K562 (cell line): Measurements from ENCODE around the gene ZSWIM7. TPM values are rescaled to one million over a fixed set of nuclear protein-coding genes. Genes with fewer than 3 reads are reported as not detected.
A peak's percentile ranks its signal among the peaks of the same experiment; 100 is the strongest.

Experiments
- BHLHE40 ChIP-seq: IDR thresholded peaks from 2 replicates; pipeline ENCODE4 v1.6.1; 2011; ENCODE audit warnings: low read length, improper control_type of control experiment
- ETV5 ChIP-seq: sonication (generic); formaldehyde crosslinking; IDR thresholded peaks from 2 replicates; pipeline ENCODE4 v1.4.0; 2020; ENCODE audit warnings: low read depth, mild to moderate bottlenecking, missing genetic modification reagents
- GATAD2B ChIP-seq: fragments of 450-650 bp; IDR thresholded peaks from 2 replicates; pipeline ENCODE4 v1.6.1; 2017; ENCODE audit warnings: mild to moderate bottlenecking, borderline replicate concordance
- NCOA6 ChIP-seq: fragments of 450-650 bp; IDR thresholded peaks from 2 replicates; pipeline ENCODE4 v1.6.1; 2017; ENCODE audit warnings: mild to moderate bottlenecking
- NONO ChIP-seq, 2 experiments: fragments of 200-400 bp in 1 of 2; fragments of 450-650 bp in 1 of 2; formaldehyde crosslinking in 1 of 2; IDR thresholded peaks; 2 replicates each; pipeline ENCODE4 v1.6.1; 2017; ENCODE audit warnings: low read depth in 2 of 2, mild to moderate bottlenecking in 2 of 2, moderate library complexity in 2 of 2, low read length in 1 of 2
- PTTG1 ChIP-seq: fragments of 450-650 bp; IDR thresholded peaks from 2 replicates; pipeline ENCODE4 v1.6.1; 2016; ENCODE audit warnings: low read depth, mild to moderate bottlenecking, missing genetic modification characterization, missing compliant biosample characterization
- PURB ChIP-seq: sonication (generic); formaldehyde crosslinking; IDR thresholded peaks from 2 replicates; pipeline ENCODE4 v1.9.0; 2021; ENCODE audit warnings: low read depth, mild to moderate bottlenecking, missing genetic modification reagents
- TARDBP ChIP-seq: fragments of 450-650 bp; IDR thresholded peaks from 2 replicates; pipeline ENCODE4 v1.6.1; 2016
- polyA plus RNA-seq, 8 experiments: library from polyadenylated mRNA; depleted of rRNA in 4 of 8; stranded (reverse) in 5 of 8; unstranded in 3 of 8; fragments of >200 nt; fragmentation: Nextera tagmentation in 2 of 8; fragmentation: Illumina TruSeq in 1 of 8; extraction: Ambion mirVana in 2 of 8; extraction: Trizol in 1 of 8; gene quantifications; 2 replicates each; pipeline versions ENCODE4 v1.2.1 to v1.2.3, GENCODE V29; 2011 to 2014; ENCODE audit warnings: inconsistent platforms in 1 of 8, missing spikeins in 1 of 8
- total RNA-seq, 7 experiments: library from RNA; depleted of rRNA in 6 of 7; stranded (reverse); fragments of >200 nt in 6 of 7; fragmentation: Illumina TruSeq in 2 of 7; extraction: Trizol in 2 of 7; gene quantifications; 2 replicates each; pipeline versions ENCODE4 v1.2.1 to v1.2.3, GENCODE V29; 2011 to 2021; ENCODE audit warnings: low replicate concordance in 1 of 7
- TF ChIP-seq, protein P1 (sequence below): sonication (generic); formaldehyde crosslinking; IDR thresholded peaks from 2 replicates; pipeline ENCODE4 v1.8.0; 2022; ENCODE audit warnings: mild to moderate bottlenecking, missing genetic modification reagents
- TF ChIP-seq, protein P2 (sequence below), 2 experiments: fragments of 450-650 bp in 1 of 2; sonication (generic) in 1 of 2; formaldehyde crosslinking in 1 of 2; IDR thresholded peaks; 2 replicates each; pipeline versions ENCODE4 v1.7.1 to v1.9.0; 2016 to 2022; ENCODE audit warnings: inconsistent platforms in 1 of 2, mild to moderate bottlenecking in 1 of 2, missing genetic modification reagents in 1 of 2
- TF ChIP-seq, protein P3 (sequence below): fragments of 450-650 bp; IDR thresholded peaks from 2 replicates; pipeline ENCODE4 v1.6.1; 2016; ENCODE audit warnings: antibody characterized with exemption

The ZSWIM7 gene
- total and polyA plus RNA-seq, 9 of the 15 experiments (the other 6 are each of a cell fraction or from before 2014, with no cell fraction given) = 5.9 to 18.7 (median 9.5) TPM

DNA sequence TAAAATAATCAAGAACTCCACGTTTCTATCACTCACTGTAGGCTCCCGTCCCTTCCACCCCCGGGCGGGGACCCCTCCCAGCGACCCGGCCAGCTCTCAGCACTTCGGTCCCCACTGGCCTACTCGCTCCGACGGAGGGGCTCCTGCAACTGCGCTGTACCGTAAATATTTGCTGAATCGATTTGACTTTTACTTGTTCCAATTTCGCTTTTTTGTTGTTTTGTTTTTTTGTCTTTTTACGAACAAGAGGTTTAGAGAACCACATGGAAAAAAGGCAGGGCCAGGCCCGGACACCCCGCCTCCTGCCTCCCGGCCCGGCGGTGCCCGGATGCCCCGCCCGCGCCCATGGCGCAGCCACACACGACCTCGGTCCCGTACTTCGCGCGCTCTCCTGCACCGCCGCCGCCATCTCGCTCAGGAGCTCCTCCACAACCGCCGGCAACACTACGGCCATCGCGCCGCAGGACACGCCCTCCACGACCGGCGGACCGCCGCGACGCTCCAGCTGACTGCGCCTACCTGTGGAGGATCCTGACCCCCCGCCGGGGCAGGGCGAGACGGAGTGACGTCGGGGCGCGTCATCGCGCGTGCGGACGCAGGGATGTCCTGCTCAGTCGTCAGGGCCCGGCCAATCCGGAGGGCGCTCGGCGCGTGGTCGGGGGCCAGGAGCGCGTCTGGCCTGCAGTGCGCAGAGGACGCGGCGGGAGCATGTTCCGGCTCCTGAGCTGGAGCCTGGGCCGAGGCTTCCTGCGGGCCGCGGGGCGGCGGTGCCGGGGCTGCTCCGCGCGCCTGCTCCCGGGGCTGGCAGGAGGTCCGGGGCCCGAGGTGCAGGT lies at the start of gene ZSWIM7, which contains the start of gene TTC19 (continued):
- TF ChIP-seq, protein P1, sequence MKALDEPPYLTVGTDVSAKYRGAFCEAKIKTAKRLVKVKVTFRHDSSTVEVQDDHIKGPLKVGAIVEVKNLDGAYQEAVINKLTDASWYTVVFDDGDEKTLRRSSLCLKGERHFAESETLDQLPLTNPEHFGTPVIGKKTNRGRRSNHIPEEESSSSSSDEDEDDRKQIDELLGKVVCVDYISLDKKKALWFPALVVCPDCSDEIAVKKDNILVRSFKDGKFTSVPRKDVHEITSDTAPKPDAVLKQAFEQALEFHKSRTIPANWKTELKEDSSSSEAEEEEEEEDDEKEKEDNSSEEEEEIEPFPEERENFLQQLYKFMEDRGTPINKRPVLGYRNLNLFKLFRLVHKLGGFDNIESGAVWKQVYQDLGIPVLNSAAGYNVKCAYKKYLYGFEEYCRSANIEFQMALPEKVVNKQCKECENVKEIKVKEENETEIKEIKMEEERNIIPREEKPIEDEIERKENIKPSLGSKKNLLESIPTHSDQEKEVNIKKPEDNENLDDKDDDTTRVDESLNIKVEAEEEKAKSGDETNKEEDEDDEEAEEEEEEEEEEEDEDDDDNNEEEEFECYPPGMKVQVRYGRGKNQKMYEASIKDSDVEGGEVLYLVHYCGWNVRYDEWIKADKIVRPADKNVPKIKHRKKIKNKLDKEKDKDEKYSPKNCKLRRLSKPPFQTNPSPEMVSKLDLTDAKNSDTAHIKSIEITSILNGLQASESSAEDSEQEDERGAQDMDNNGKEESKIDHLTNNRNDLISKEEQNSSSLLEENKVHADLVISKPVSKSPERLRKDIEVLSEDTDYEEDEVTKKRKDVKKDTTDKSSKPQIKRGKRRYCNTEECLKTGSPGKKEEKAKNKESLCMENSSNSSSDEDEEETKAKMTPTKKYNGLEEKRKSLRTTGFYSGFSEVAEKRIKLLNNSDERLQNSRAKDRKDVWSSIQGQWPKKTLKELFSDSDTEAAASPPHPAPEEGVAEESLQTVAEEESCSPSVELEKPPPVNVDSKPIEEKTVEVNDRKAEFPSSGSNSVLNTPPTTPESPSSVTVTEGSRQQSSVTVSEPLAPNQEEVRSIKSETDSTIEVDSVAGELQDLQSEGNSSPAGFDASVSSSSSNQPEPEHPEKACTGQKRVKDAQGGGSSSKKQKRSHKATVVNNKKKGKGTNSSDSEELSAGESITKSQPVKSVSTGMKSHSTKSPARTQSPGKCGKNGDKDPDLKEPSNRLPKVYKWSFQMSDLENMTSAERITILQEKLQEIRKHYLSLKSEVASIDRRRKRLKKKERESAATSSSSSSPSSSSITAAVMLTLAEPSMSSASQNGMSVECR = peak; percentile 91
- TF ChIP-seq PURB (no peak), ETV5 (CRISPR knock-in tag) (peak; percentile 64), TARDBP (peak; percentile 85), PTTG1 (tag) (no peak), NONO (IDR thresholded peaks at IDR 0.05; ENCODE audit: low read depth in 2 of 2, low read length in 1 of 2) (peak in 1 of 2 experiments; percentile 87; a peak in 2 of 4 replicates), BHLHE40 (peak; percentile 85), GATAD2B (peak; percentile 82; the same call in 1 of the 2 replicates), NCOA6 (peak; percentile 75; the same call in 1 of the 2 replicates)
- TF ChIP-seq, protein P2, sequence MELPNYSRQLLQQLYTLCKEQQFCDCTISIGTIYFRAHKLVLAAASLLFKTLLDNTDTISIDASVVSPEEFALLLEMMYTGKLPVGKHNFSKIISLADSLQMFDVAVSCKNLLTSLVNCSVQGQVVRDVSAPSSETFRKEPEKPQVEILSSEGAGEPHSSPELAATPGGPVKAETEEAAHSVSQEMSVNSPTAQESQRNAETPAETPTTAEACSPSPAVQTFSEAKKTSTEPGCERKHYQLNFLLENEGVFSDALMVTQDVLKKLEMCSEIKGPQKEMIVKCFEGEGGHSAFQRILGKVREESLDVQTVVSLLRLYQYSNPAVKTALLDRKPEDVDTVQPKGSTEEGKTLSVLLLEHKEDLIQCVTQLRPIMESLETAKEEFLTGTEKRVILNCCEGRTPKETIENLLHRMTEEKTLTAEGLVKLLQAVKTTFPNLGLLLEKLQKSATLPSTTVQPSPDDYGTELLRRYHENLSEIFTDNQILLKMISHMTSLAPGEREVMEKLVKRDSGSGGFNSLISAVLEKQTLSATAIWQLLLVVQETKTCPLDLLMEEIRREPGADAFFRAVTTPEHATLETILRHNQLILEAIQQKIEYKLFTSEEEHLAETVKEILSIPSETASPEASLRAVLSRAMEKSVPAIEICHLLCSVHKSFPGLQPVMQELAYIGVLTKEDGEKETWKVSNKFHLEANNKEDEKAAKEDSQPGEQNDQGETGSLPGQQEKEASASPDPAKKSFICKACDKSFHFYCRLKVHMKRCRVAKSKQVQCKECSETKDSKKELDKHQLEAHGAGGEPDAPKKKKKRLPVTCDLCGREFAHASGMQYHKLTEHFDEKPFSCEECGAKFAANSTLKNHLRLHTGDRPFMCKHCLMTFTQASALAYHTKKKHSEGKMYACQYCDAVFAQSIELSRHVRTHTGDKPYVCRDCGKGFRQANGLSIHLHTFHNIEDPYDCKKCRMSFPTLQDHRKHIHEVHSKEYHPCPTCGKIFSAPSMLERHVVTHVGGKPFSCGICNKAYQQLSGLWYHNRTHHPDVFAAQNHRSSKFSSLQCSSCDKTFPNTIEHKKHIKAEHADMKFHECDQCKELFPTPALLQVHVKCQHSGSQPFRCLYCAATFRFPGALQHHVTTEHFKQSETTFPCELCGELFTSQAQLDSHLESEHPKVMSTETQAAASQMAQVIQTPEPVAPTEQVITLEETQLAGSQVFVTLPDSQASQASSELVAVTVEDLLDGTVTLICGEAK (IDR thresholded peaks at IDR 0.05) = peak; percentile 38; the same call in 1 of the 2 replicates
- TF ChIP-seq, protein P2 (CRISPR knock-in tag; IDR thresholded peaks at IDR 0.05) = no peak
- TF ChIP-seq, protein P3, sequence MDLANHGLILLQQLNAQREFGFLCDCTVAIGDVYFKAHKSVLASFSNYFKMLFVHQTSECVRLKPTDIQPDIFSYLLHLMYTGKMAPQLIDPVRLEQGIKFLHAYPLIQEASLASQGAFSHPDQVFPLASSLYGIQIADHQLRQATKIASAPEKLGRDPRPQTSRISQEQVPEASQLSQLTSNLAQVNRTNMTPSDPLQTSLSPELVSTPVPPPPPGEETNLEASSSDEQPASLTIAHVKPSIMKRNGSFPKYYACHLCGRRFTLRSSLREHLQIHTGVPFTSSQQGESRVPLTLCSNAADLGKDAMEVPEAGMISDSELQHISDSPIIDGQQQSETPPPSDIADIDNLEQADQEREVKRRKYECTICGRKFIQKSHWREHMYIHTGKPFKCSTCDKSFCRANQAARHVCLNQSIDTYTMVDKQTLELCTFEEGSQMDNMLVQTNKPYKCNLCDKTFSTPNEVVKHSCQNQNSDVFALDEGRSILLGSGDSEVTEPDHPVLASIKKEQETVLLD = peak; percentile 88
